SK-N-MC (cell line): ENCODE data around the gene MFSD12.

ENCODE experiments used
- DNase-seq: peaks from one replicate; pipeline ENCODE4 v3.0.0-alpha.2; 2011; ENCODE audit warnings: low read depth, low spot score
- H3K27ac ChIP-seq: fragments of 200-600 bp; sonication (generic); 2 replicates; pipeline ENCODE4 v1.5.1; 2016; ENCODE audit warnings: mixed run types
- H3K36me3 ChIP-seq: fragments of 200-600 bp; sonication (generic); 2 replicates; pipeline ENCODE4 v1.6.1; 2017; ENCODE audit warnings: antibody characterized with exemption, low read length, mixed read lengths; ENCODE audit not compliant: insufficient read depth
- H3K4me3 ChIP-seq: fragments of 200-600 bp; sonication (generic); 2 replicates; pipeline ENCODE4 v1.5.1; 2016
- H3K9ac ChIP-seq: fragments of 200-600 bp; sonication (generic); 2 replicates; pipeline ENCODE4 v1.8.0; 2017; ENCODE audit warnings: mixed run types, mixed read lengths; ENCODE audit not compliant: insufficient read length
- H3K9me3 ChIP-seq: fragments of 200-600 bp; sonication (generic); 2 replicates; pipeline ENCODE4 v1.6.1; 2017; ENCODE audit warnings: low read depth, mild to moderate bottlenecking, antibody characterized with exemption, low read length, moderate library complexity, mixed read lengths
- EZH2 ChIP-seq: fragments of 200-600 bp; sonication (generic); IDR thresholded peaks from one replicate; pipeline ENCODE4 v1.6.1; 2017; ENCODE audit warnings: antibody characterized with exemption
- FOXP2 ChIP-seq: optimal IDR thresholded peaks from 2 replicates; pipeline ENCODE3; 2011; ENCODE audit warnings: mild to moderate bottlenecking, moderate library complexity; ENCODE audit not compliant: insufficient read depth; ENCODE audit errors: extremely low read length, control extremely low read depth
- POLR2AphosphoS5 ChIP-seq: IDR thresholded peaks from 2 replicates; pipeline ENCODE4 v1.6.1; 2012; ENCODE audit warnings: mild to moderate bottlenecking, low read depth, low read length, borderline replicate concordance

Gene MFSD12

DNA sequence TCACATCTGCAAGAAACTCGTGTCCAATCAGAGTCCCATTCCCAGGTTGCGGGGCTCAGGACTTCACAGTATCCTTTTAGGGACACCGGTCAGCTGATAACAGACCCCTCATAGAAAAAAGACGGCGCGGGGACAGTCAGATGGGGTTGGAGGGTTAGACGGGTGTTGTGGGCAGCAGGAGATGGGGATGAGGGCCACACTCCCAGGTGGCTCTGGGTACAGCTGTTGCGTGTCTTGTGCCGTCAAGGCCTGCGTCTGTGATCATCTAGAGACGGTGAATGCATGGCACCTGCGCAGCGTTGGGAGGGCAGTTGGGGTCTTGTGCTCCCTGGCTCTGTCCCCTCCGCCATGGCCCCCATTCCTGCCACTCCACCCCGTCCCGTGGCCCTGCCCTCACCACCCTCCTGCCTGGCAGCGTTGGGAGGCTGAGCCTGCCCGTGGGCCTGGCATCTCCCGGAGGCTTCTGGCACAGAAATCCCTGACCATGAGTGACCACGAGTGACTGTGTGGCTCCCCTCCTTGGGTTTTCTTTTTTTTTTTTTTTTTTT is 32.4 kb downstream of the MFSD12 start:
- Histone ChIP-seq H3K9me3 (no peaks in the 10 kb centered on the region), H3K4me3 (no peak overlapping the region), H3K27ac (no peak overlapping the region), H3K9ac (no peak overlapping the region), H3K36me3 (peaks cover 24% of the 10 kb centered on the region; the same call in 1 of the 2 replicates)
- no peak for TF ChIP-seq POLR2AphosphoS5
- no peak for TF ChIP-seq FOXP2
- TF ChIP-seq EZH2 = no peak
- no peak for DNase-seq

DNA sequence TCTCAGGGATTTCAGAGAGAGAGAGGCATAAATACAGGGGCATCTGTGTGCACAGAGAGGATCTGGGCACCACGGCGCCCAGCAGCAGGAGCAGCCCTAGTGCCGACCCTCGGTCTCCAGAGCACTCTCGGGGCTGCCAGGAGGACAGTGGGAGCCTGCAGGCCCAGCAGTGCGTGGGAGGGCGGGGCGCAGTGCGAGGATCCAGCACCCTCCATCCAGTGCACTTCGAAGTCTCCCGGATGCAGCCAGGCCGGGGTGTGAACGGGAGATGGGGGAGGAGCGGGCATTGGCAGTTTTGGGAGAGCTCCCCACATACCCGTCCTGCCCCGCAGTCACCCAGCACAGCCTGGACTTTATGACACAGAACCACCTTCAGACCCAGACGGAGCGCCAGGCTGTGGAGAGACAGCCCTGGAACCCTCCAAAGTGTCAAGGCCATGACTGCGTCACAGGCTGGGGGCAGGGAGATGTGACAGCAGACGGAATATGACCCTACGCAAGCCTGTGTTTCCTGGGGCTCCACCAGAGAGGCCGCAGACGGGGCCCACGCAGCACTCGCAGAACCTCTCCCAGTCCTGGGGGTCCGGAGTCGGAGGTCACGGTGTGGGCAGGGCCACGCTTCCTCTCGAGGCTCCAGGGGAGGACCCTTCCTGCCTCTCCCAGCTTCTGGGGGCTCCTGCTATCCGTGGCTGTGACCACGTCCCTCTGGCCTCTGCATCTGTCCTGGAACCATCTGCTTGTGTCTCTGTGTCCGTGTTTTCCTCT is 33.1 kb downstream of the MFSD12 start:
- DNase-seq = no peak
- Histone ChIP-seq H3K9me3 (no peaks in the 10 kb centered on the region), H3K4me3 (no peak overlapping the region), H3K36me3 (peaks cover 24% of the 10 kb centered on the region; the same call in 1 of the 2 replicates), H3K27ac (no peak overlapping the region), H3K9ac (no peak overlapping the region)
- TF ChIP-seq POLR2AphosphoS5 (no peak), EZH2 (no peak), FOXP2 (no peak)

DNA sequence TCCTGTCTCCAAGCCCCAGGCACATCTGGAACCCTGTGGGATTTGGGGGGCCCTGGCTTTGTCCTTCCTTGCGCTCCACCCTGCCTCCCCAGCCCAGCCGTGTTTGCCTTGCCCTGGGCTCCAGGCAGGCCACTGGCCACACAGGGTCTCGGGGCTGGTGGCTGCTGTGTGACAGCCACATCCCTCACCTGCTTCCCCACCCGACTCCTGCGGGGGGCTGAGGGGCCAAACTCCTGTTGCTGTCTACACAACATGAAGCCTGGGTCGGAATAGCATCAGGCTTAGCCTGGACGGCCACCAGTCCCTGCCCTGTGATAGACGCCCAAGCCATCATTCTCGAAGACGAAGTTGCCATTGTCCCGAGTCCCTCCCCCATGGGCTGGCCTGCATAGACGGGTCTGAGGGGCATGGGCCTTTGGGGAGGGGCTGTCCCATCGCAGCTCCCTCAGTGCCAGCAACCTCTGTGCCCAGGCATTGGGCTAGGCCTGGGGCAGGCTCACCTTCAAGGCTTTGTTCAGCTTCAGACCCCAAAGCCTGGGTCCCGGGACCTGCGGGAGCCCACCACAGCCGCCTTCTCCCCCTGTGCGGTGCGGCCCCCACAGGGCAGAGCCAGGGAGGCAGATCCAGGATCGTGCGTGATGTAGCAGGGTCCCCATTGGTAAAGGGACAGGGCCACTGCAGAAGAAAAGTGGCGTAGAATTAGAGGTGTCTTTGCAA is 33.9 kb downstream of the MFSD12 start:
- Histone ChIP-seq H3K27ac (no peak overlapping the region), H3K9ac (no peak overlapping the region), H3K36me3 (peaks cover 24% of the 10 kb centered on the region; the same call in 1 of the 2 replicates), H3K4me3 (no peak overlapping the region), H3K9me3 (no peaks in the 10 kb centered on the region)
- TF ChIP-seq EZH2 = no peak
- TF ChIP-seq POLR2AphosphoS5 = no peak
- no peak for DNase-seq

DNA sequence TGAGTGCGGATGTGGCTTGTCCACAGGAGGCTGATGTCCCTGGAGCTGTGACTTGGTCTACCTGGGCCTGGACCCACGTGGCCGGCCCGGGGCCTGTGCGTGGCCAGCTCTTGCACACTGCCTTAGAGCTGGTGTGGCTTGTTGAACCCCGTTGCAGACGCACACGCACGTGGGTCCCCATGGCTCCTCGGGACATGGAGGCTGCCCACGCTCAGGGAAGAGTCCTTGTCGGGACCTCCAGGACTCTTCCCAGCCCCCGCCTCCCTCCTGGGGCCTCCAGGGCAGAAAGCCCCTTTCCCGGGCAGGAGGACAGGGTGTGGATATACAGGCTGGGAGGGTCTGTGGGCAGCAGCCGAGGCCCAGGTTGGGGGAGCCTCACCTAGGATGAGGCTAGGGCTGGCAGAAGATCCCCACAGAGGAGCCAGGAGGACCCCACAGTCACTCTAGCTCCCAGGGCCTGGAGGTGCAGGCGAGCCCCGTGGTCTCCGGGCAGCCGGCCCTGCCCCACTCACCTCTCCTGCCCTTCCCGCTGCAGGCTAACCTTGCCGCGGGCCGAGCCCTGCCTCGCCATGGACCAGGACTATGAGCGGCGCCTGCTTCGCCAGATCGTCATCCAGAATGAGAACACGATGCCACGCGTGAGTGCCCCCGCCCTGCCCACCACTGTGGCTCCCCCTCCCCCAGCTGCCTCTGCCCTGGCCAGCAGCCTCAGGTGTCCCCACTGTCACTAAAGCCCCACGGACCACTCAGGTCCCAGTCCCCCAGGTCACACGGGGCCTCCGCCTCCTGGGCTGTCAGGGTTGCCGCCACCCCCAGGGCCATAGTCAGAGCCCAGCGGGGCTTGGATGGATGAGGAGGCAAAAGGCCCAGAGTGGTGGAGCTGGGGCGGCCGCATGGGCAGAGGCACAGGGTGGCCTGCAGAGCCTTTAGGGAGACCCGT is 34.7 kb downstream of the MFSD12 start:
- no peak for DNase-seq
- TF ChIP-seq POLR2AphosphoS5 (no peak), FOXP2 (no peak), EZH2 (no peak)
- Histone ChIP-seq H3K4me3 (no peak overlapping the region), H3K27ac (no peak overlapping the region), H3K9ac (no peak overlapping the region), H3K36me3 (peaks cover 24% of the 10 kb centered on the region; the same call in 1 of the 2 replicates), H3K9me3 (no peaks in the 10 kb centered on the region)

DNA sequence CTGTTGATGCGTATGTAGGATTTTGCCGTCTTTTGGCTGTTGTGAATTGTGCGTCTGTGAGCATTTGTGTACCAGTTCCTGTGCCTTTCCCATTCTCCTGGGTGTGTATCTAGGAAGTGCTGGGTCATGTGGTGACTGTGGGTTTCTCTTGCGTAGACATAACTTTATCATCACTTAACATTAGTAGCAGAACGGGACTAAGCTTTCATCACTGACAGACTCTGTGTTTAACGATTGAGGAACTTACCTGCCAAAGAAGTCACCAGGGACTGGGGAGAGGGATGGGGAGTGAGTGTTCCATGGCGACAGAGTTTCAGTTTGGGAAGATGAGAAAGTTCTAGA is 36.3 kb downstream of the MFSD12 start:
- peaks cover 12% of the 10 kb centered on the region; the same call in 1 of the 2 replicates for H3K36me3 ChIP-seq

DNA sequence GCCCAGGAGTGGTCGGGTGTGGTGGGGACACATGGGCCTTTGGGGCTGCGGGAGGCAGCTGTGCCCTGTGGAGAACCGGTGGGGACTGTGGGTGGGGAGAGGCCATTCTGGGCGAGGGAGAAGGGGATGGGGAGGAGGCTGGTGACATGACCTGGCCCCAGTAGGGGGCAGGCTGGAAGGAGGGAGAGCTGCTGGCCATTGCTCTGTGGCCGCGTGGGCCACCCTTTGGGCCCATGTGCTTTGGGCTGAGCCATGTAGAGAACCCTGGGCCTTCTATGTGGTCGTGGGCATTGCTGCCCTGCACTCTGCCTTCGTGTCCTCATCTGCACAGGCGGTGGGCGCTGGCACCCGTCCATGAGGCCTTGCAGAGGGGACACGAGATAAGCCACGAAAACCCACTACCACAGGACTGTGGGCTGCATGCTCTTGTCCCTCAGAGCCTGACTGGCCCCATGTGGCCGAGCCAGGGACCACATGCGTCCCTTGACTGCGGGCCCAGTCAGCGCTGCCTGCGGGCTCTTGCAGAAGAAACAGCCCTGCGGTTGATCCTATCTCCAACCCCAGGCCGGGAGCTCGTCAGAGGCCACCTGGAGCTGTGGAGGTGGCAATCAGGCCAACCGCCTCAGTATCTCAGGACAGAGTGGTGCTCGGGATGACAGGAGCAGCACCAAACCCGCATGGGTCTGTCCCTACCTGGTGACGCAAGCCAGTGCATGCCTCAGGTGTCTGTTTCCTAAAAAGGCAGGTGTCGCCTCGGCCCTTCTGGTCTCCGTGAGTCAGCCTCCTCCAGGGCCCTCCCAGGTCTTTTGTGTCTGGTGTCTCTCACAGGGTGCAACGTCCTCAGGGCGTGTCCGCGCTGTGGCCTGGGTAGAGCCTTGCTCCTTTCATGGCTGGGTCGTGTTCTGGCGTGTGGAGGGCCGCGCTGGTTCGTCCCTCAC is 37.0 kb downstream of the MFSD12 start:
- Histone ChIP-seq H3K9me3 (no peaks in the 10 kb centered on the region), H3K9ac (no peak overlapping the region), H3K4me3 (no peak overlapping the region), H3K36me3 (peaks cover 8% of the 10 kb centered on the region; the same call in 1 of the 2 replicates), H3K27ac (no peak overlapping the region)
- TF ChIP-seq POLR2AphosphoS5 (no peak), FOXP2 (no peak), EZH2 (no peak)
- DNase-seq = no peak

More for the DNA sequence above, 36.3 kb downstream of the MFSD12 start:
- Histone ChIP-seq H3K4me3 (no peak overlapping the region), H3K27ac (no peak overlapping the region), H3K9ac (no peak overlapping the region), H3K9me3 (no peaks in the 10 kb centered on the region)
- DNase-seq = no peak
- TF ChIP-seq POLR2AphosphoS5 = no peak
- TF ChIP-seq FOXP2 = no peak
- no peak for TF ChIP-seq EZH2

DNA sequence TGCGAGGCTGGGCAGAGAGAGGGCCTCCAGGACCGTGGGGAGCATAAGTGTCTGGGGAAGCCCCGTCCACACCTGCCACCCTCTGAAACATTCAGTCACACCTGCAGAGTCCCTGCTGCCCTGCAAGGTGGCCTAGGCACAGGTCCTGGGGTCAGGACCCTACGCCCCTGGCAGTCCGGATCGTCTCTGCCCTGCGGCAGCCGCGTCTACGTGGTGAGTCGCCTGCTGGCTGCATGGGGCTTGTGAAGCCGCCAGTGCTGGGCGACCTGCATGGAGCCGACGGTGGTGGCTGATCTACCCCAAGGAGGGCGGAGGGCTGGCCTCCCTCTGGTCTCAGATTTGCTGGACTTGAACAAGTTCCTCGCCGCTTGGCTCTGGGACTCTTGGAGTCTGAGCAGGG is 38.3 kb downstream of the MFSD12 start:
- H3K36me3 ChIP-seq = peaks cover 4% of the 10 kb centered on the region; the same call in 1 of the 2 replicates
- no peak for DNase-seq
- TF ChIP-seq POLR2AphosphoS5 (no peak), EZH2 (no peak), FOXP2 (no peak)

DNA sequence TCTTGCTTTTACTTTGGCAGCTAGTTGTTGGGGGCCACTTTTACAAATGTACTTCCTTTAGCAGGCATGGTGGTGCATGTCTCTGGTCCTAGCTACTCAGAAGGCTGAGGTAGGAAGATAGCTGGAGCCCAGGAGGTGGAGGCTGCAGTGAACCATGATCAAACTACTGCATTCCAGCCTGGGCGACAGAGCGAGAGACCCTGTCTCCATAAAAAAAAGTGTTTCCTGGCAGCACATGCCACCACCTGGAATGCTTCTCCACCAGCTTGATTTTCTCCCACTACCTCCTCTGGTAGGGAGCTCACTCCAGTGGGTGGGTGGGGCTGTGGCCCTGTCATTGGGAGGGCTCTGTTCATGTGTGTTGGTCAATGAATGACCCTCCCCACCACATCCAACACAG is 38.7 kb downstream of the MFSD12 start:
- TF ChIP-seq EZH2 (no peak), POLR2AphosphoS5 (no peak)
- DNase-seq = no peak
- Histone ChIP-seq H3K9ac (no peak overlapping the region), H3K4me3 (no peak overlapping the region), H3K27ac (no peak overlapping the region), H3K9me3 (no peaks in the 10 kb centered on the region), H3K36me3 (no peaks in the 10 kb centered on the region; the same call in 1 of the 2 replicates)

More for the DNA sequence above, 38.3 kb downstream of the MFSD12 start:
- Histone ChIP-seq H3K27ac (no peak overlapping the region), H3K9ac (no peak overlapping the region), H3K9me3 (no peaks in the 10 kb centered on the region), H3K4me3 (no peak overlapping the region)
